Inflammatory macrophage (primary cell): ENCODE data around the gene GALNT7.
"Not testable (repeated sequence)": the region's sequence is repeated elsewhere in the genome, so short reads cannot be mapped to it uniquely, and the experiment has no call there.

Source experiments
- DNase-seq, 2 donors: peaks; one replicate each; pipeline ENCODE4 v3.0.0-alpha.2; 2020 to 2022

Gene GALNT7

GRCh38 chr4:173167758-173168395, 734 bp upstream of the GALNT7 start:
- peak; percentile 38 to 53 for DNase-seq

GRCh38 chr4:173169178-173169427, 492 bp downstream of the GALNT7 start:
- DNase-seq: no peak

GRCh38 chr4:173169428-173170181, 994 bp downstream of the GALNT7 start:
- peak; percentile 78 to 90 for DNase-seq

GRCh38 chr4:173170182-173170778, 1.7 kb downstream of the GALNT7 start:
- no peak for DNase-seq

- peak; percentile 38 to 50 for DNase-seq
These were observed 2.5 kb downstream of the GALNT7 start for GRCh38 chr4:173171098-173171497.

- DNase-seq: peak; percentile 43 to 49
These were observed 3.4 kb downstream of the GALNT7 start for GRCh38 chr4:173171987-173172386.

GRCh38 chr4:173174184-173174583, 5.6 kb downstream of the GALNT7 start:
- no peak for DNase-seq

GRCh38 chr4:173174594-173175012, 6.0 kb downstream of the GALNT7 start:
- DNase-seq: peak; percentile 65 to 70

- DNase-seq: no peak
These were observed 7.4 kb downstream of the GALNT7 start for GRCh38 chr4:173176010-173176409.

GRCh38 chr4:173177232-173177631, 8.6 kb downstream of the GALNT7 start:
- no peak for DNase-seq

- no peak for DNase-seq
These were observed 9.5 kb downstream of the GALNT7 start for GRCh38 chr4:173178144-173178543.

- no peak for DNase-seq
These were observed 13.2 kb downstream of the GALNT7 start for GRCh38 chr4:173181848-173182247.

GRCh38 chr4:173182403-173182802, 13.8 kb downstream of the GALNT7 start:
- DNase-seq: peak in 1 of 2 donors; percentile 4

GRCh38 chr4:173183659-173184247, 15.1 kb downstream of the GALNT7 start:
- DNase-seq: not testable (repeated sequence)

- peak; percentile 70 to 80 for DNase-seq
These were observed 17.4 kb downstream of the GALNT7 start for GRCh38 chr4:173185847-173186510.

- DNase-seq: no peak
These were observed 19.1 kb downstream of the GALNT7 start for GRCh38 chr4:173187732-173188131.

- DNase-seq: no peak
These were observed 20.0 kb downstream of the GALNT7 start for GRCh38 chr4:173188648-173189047.

- DNase-seq: no peak
These were observed 20.6 kb downstream of the GALNT7 start for GRCh38 chr4:173189117-173189693.

GRCh38 chr4:173191623-173192041, 23.0 kb downstream of the GALNT7 start:
- DNase-seq: no peak

GRCh38 chr4:173192375-173193162, 24.0 kb downstream of the GALNT7 start:
- peak in 1 of 2 donors; percentile 5 for DNase-seq

- DNase-seq: no peak
These were observed 25.5 kb downstream of the GALNT7 start for GRCh38 chr4:173194157-173194556.

- DNase-seq: peak; percentile 54 to 55
These were observed 26.5 kb downstream of the GALNT7 start for GRCh38 chr4:173195109-173195508.
